Fibroblast of lung (primary cell): ENCODE measurements around the gene ZNF845. TPM values are rescaled to one million over a fixed set of nuclear protein-coding genes. Genes with fewer than 3 reads are reported as not detected.
"Not testable (repeated sequence)": the region's sequence is repeated elsewhere in the genome, so short reads cannot be mapped to it uniquely, and the experiment has no call there.

Source experiments
- DNase-seq, 2 donors: peaks; one replicate each; pipeline versions ENCODE4 v3.0.0 to v3.0.0-alpha.2; 2010; ENCODE audit warnings: low read depth in 2 of 2
- H2AFZ ChIP-seq: 2 replicates; pipeline ENCODE4 v1.5.1; 2012; ENCODE audit warnings: low read length, control low read depth, inconsistent platforms
- H3K27ac ChIP-seq: 2 replicates; pipeline ENCODE4 v1.5.1; 2011; ENCODE audit warnings: low read length, control low read depth; ENCODE audit not compliant: insufficient read depth
- H3K27me3 ChIP-seq: 2 replicates; pipeline ENCODE4 v1.5.1; 2011; ENCODE audit warnings: mild to moderate bottlenecking, low read length; ENCODE audit not compliant: control insufficient read depth, insufficient read depth
- H3K36me3 ChIP-seq: 2 replicates; pipeline ENCODE4 v1.5.1; 2011; ENCODE audit warnings: low read length; ENCODE audit not compliant: control insufficient read depth, insufficient read depth
- H3K4me1 ChIP-seq: 2 replicates; pipeline ENCODE4 v1.5.1; 2011; ENCODE audit warnings: low read length; ENCODE audit not compliant: control insufficient read depth, insufficient read depth; ENCODE audit errors: extremely low read depth
- H3K4me2 ChIP-seq: 2 replicates; pipeline ENCODE4 v1.5.1; 2011; ENCODE audit warnings: low read length, control low read depth; ENCODE audit not compliant: insufficient read depth; ENCODE audit errors: extremely low read depth
- H3K4me3 ChIP-seq, 4 experiments: fragments of 200-600 bp in 1 of 4; sonication (generic) in 1 of 4; replicated peaks in 1 of 4; 2 replicates each; pipeline ENCODE4 v1.5.1; 2011 to 2016; ENCODE audit warnings: low read length in 4 of 4, low read depth in 3 of 4, mild to moderate bottlenecking in 3 of 4, control low read depth in 2 of 4, inconsistent platforms in 1 of 4, mixed read lengths in 1 of 4; ENCODE audit not compliant: insufficient read depth in 1 of 4; ENCODE audit errors: control extremely low read depth in 1 of 4
- H3K79me2 ChIP-seq: 2 replicates; pipeline ENCODE4 v1.5.1; 2012; ENCODE audit warnings: mild to moderate bottlenecking, low read length, inconsistent platforms; ENCODE audit not compliant: control insufficient read depth, insufficient read depth
- H3K9ac ChIP-seq: 2 replicates; pipeline ENCODE4 v1.5.1; 2011; ENCODE audit warnings: mild to moderate bottlenecking, low read length, control low read depth; ENCODE audit not compliant: insufficient read depth
- H3K9me3 ChIP-seq: 2 replicates; pipeline ENCODE4 v1.5.1; 2012; ENCODE audit warnings: low read depth, low read length; ENCODE audit not compliant: control insufficient read depth, insufficient read depth
- H4K20me1 ChIP-seq: 2 replicates; pipeline ENCODE4 v1.5.1; 2011; ENCODE audit warnings: low read length; ENCODE audit not compliant: control insufficient read depth, insufficient read depth; ENCODE audit errors: extremely low read depth
- EZH2 ChIP-seq: IDR thresholded peaks from 2 replicates; pipeline ENCODE4 v1.5.1; 2012; ENCODE audit warnings: low read length, control low read depth, mild to moderate bottlenecking; ENCODE audit errors: missing control alignments
- polyA plus RNA-seq, 2 donors: library from polyadenylated mRNA; depleted of rRNA in 1 of 2; stranded (reverse) in 1 of 2; unstranded in 1 of 2; fragments of >200 nt; gene quantifications; 2 replicates each; pipeline ENCODE4 v1.2.1, GENCODE V29; 2011 to 2012; ENCODE audit warnings: missing spikeins in 1 of 2
- total RNA-seq: library from RNA; depleted of rRNA; stranded (reverse); fragments of >200 nt; gene quantifications from 2 replicates; pipeline ENCODE4 v1.2.1, GENCODE V29; 2014
- TF ChIP-seq, protein P1 (sequence below), 2 donors: IDR thresholded peaks in 1 of 2; conservative IDR thresholded peaks in 1 of 2; 1 replicate in 1 of 2; 2 replicates in 1 of 2; pipeline ENCODE4 v1.5.1; 2011 to 2012; ENCODE audit warnings: low read length in 2 of 2, control low read depth in 1 of 2, inconsistent platforms in 1 of 2, low read depth in 1 of 2, mild to moderate bottlenecking in 1 of 2

The ZNF845 gene
- total and polyA plus RNA-seq, 2 donors (not counting 1 experiment from before 2014, with no cell fraction given) = 4.2 to 9.7 TPM

DNA sequence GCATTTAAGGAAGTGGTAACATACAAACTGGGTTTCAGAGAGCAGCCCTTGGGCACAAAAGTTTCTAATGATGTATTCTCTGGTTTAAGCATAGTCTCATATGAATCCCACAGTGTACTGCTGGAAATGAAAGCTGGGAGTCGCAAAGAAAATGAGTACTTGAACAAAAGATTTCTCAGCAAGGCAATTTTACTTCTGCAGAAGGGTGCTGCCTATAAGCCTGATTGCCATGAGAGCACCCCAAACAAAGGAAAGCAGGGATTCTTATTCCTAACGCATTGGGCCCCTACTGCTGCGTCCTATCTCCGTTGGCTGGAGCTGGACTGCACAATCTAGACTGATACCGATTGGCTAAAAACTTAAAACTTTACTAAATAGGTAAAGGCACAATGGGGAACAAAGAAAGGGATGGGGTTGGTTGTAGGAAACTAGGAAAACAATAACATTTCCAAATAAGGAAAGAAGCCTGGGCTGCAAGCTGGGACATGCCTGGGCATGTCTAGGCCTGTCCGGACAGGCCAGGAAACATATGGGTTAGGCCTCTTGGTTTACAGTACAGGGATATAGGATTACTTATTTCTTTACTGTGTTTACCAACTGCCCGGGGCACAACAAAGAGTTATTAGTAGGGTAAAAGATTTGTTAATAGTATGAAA, 38.6 kb upstream of the ZNF845 start:
- Histone ChIP-seq H4K20me1 (no peaks in the 10 kb centered on the region), H3K4me3 (no peak overlapping the region), H2AFZ (no peak overlapping the region), H3K36me3 (no peaks in the 10 kb centered on the region), H3K27me3 (no peaks in the 10 kb centered on the region), H3K4me2 (no peak overlapping the region), H3K9me3 (no peaks in the 10 kb centered on the region), H3K4me1 (no peaks in the 10 kb centered on the region), H3K79me2 (no peaks in the 10 kb centered on the region), H3K9ac (no peak overlapping the region), H3K27ac (no peak overlapping the region)
- DNase-seq = peak; percentile 6 to 7
- TF ChIP-seq, protein P1, sequence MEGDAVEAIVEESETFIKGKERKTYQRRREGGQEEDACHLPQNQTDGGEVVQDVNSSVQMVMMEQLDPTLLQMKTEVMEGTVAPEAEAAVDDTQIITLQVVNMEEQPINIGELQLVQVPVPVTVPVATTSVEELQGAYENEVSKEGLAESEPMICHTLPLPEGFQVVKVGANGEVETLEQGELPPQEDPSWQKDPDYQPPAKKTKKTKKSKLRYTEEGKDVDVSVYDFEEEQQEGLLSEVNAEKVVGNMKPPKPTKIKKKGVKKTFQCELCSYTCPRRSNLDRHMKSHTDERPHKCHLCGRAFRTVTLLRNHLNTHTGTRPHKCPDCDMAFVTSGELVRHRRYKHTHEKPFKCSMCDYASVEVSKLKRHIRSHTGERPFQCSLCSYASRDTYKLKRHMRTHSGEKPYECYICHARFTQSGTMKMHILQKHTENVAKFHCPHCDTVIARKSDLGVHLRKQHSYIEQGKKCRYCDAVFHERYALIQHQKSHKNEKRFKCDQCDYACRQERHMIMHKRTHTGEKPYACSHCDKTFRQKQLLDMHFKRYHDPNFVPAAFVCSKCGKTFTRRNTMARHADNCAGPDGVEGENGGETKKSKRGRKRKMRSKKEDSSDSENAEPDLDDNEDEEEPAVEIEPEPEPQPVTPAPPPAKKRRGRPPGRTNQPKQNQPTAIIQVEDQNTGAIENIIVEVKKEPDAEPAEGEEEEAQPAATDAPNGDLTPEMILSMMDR (conservative IDR thresholded peaks at IDR 0.05 in 1 of 2, IDR thresholded peaks at IDR 0.05 in 1 of 2; ENCODE audit: low read depth in 1 of 2, low read length in 2 of 2) = no peak
- TF ChIP-seq EZH2 = no peak

- not testable (repeated sequence) for H3K79me2 ChIP-seq, H3K9ac ChIP-seq, H3K27ac ChIP-seq, H3K4me1 ChIP-seq, H3K4me2 ChIP-seq, H3K4me3 ChIP-seq, H3K9me3 ChIP-seq, H4K20me1 ChIP-seq, H3K36me3 ChIP-seq, H3K27me3 ChIP-seq, H2AFZ ChIP-seq, DNase-seq
Measured at GRCh38 chr19:53301341-53301740, 32.2 kb upstream of the ZNF845 start.

- no peak for TF ChIP-seq EZH2
- TF ChIP-seq, protein P1 (conservative IDR thresholded peaks at IDR 0.05 in 1 of 2, IDR thresholded peaks at IDR 0.05 in 1 of 2; ENCODE audit: low read depth in 1 of 2, low read length in 2 of 2) = peak; percentile 23 to 28
- DNase-seq = peak in 1 of 2 donors; percentile 9
- H3K27ac ChIP-seq = no peak overlapping the region
- no peak overlapping the region for H3K4me2 ChIP-seq
- H3K27me3 ChIP-seq = no peaks in the 10 kb centered on the region
- no peak overlapping the region for H3K4me3 ChIP-seq
- no peaks in the 10 kb centered on the region for H3K9me3 ChIP-seq
- no peaks in the 10 kb centered on the region for H4K20me1 ChIP-seq
- H2AFZ ChIP-seq = no peak overlapping the region
- H3K36me3 ChIP-seq = no peaks in the 10 kb centered on the region
- H3K4me1 ChIP-seq = no peaks in the 10 kb centered on the region
- no peaks in the 10 kb centered on the region for H3K79me2 ChIP-seq
- H3K9ac ChIP-seq = no peak overlapping the region
Measured at GRCh38 chr19:53308339-53308811, 25.2 kb upstream of the ZNF845 start.
